Activated CD4-positive, alpha-beta memory T cell treated with anti-CD3 and anti-CD28 coated beads, Interleukin-2, amount 10 ng/mL, durations not matched to agents 7 days and 5 days (primary cell): ENCODE data around the gene EPSTI1. TPM values are rescaled to one million over a fixed set of nuclear protein-coding genes. Genes with fewer than 3 reads are reported as not detected.
"Not testable (repeated sequence)": the region's sequence is repeated elsewhere in the genome, so short reads cannot be mapped to it uniquely, and the experiment has no call there.

Source experiments
- CTCF ChIA-PET: fragments of 350-600 bp; sonication (Branson Sonifier 250); formaldehyde crosslinking; loops from one replicate; lab custom pipeline; 2021; ENCODE audit warnings: antibody characterized with exemption, inconsistent platforms; lab: Charles Lee
- POLR2A ChIA-PET: fragments of 350-600 bp; sonication (Branson Sonifier 250); formaldehyde crosslinking; loops from one replicate; lab custom pipeline; 2021; ENCODE audit warnings: antibody characterized with exemption; lab: Charles Lee
- DNase-seq: peaks from one replicate; pipeline ENCODE4 v3.0.0-alpha.2; 2020
- H3K27ac Mint-ChIP-seq: one replicate; pipeline ENCODE4 v1.8.0; 2021; ENCODE audit warnings: mild to moderate bottlenecking, mixed read lengths
- H3K27me3 Mint-ChIP-seq: one replicate; pipeline ENCODE4 v1.8.0; 2021; ENCODE audit warnings: mixed read lengths
- H3K36me3 Mint-ChIP-seq: one replicate; pipeline ENCODE4 v1.8.0; 2021; ENCODE audit warnings: low read depth, mixed read lengths
- H3K4me1 Mint-ChIP-seq: one replicate; pipeline ENCODE4 v1.8.0; 2021; ENCODE audit warnings: mixed read lengths
- H3K4me3 Mint-ChIP-seq: one replicate; pipeline ENCODE4 v1.8.0; 2021; ENCODE audit warnings: mild to moderate bottlenecking, mixed read lengths
- H3K9me3 Mint-ChIP-seq: one replicate; pipeline ENCODE4 v1.8.0; 2021; ENCODE audit warnings: mixed read lengths
- total RNA-seq, 2 experiments: library from RNA; stranded (reverse); gene quantifications; one replicate each; pipeline ENCODE4 v1.2.3, GENCODE V29; 2021

EPSTI1 gene
- total RNA-seq, 2 experiments from 2014 or later: 128 to 135 TPM

DNA sequence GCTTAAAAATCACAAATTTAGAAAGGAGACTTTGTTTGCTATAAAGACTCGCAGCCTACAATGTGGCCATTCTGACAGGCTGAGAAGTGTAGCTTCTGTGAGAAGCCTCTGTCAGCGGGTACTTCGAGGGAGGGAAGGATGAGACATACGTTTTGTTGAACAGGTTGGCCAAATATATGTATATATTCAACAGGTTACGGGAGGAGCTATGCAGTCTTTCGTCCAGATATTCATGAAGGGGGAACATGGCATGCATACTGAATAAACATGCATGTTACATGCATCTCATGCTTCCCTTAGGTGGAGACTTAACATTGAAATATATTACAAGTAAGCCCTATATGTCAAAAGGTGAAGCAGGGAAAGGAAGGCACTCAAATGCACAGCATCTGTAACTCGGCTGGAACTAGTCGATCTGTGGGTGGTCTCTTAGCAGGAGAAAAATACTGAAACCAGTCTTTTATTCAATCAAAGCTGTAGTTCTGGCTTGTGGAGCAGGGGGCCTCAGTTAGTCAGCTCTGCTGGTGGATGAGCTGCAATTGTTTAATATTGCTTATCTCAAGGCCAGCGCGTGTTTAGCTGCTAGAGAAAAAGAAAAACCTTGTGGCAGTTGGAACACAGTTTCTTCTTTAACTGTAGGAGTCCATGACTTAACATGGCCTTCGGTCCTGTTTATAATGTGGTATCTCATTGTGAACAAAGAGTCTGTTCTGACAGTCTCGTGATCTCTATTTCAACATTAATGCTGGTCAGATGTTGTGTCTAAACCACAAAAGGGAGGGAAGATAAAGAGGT is 116.4 kb downstream of the EPSTI1 start:
- peaks cover 12% of the 10 kb centered on the region for H3K27me3 Mint-ChIP-seq
- peaks cover 5% of the 10 kb centered on the region for H3K36me3 Mint-ChIP-seq
- H3K4me1 Mint-ChIP-seq: peaks cover 25% of the 10 kb centered on the region
- DNase-seq: no peak
- no peaks in the 10 kb centered on the region for H3K9me3 Mint-ChIP-seq
- H3K27ac Mint-ChIP-seq: no peak overlapping the region
- ChIA-PET CTCF (interaction anchor here (0.6 kb wide), 1 partner anchor 705 kb away, joined by 3 read pairs; no protein-coding TSS in a partner anchor), POLR2A (no interaction called here)
- H3K4me3 Mint-ChIP-seq: no peak overlapping the region

DNA sequence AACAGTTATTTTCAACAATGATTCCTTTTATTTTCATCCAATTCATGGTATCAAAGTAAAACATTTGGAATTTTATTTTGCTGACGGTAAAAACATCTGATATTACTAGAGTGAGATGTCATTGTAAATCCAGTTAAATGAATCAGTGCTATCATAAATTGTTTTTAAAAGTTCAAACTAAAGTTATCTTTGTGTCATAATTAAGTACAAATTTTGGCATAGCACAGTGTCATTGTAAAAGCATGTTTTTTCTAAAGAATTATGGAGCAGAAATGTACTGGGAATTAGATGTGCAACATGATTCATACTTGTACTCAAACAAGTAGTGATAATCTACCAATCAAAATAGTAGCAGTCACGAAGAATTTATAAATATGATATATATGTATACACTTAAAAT is 117.8 kb downstream of the EPSTI1 start:
- H3K4me3 Mint-ChIP-seq: no peak overlapping the region
- ChIA-PET POLR2A (no interaction called here), CTCF (no interaction called here)
- no peaks in the 10 kb centered on the region for H3K36me3 Mint-ChIP-seq
- H3K27me3 Mint-ChIP-seq: peaks cover 6% of the 10 kb centered on the region
- peaks cover 19% of the 10 kb centered on the region for H3K4me1 Mint-ChIP-seq
- no peaks in the 10 kb centered on the region for H3K9me3 Mint-ChIP-seq
- no peak for DNase-seq
- no peak overlapping the region for H3K27ac Mint-ChIP-seq

DNA sequence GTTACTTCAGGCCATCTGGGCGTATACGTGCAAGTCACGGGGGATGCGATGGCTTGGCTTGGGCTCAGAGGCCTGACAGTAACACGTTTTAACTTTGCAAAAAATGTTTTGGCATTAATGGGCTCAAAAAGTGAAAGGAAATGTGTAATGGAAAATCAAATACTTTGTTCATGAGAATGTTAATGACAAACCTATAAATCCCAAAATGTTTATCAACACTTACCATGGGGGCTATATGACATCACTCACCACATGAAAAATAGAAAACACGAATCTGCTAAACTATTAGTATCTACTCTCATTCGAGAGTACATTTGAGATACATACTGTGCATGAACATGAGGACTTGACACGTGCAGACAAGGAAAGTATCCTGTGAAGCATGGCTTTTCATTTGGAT is 119.0 kb downstream of the EPSTI1 start:
- Mint-ChIP-seq H3K27ac (no peak overlapping the region), H3K4me3 (no peak overlapping the region), H3K36me3 (no peaks in the 10 kb centered on the region), H3K27me3 (no peaks in the 10 kb centered on the region), H3K9me3 (no peaks in the 10 kb centered on the region), H3K4me1 (peaks cover 19% of the 10 kb centered on the region)
- ChIA-PET CTCF (no interaction called here), POLR2A (no interaction called here)
- DNase-seq: no peak

DNA sequence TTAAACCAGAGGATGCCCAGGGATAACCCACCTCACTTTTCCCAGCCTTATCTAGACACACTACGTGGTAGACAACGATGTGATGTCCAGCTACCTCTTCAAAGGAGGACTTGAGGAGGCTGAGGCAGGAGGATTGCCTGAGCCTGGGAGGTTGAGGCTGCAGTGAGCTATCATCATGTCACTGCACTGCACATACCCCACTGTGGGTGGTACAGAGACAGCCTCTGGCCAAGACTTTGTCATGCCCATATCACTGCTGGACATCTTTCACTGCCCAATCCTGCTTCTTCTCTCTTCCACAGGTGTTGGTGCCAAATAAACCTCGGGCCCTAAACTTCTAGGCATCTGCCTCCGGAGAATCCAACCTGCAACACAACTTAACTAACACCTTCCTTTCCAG is 124.8 kb downstream of the EPSTI1 start:
- H3K4me1 Mint-ChIP-seq: no peaks in the 10 kb centered on the region
- DNase-seq: no peak
- ChIA-PET CTCF (no interaction called here), POLR2A (no interaction called here)
- H3K36me3 Mint-ChIP-seq: no peaks in the 10 kb centered on the region
- no peaks in the 10 kb centered on the region for H3K9me3 Mint-ChIP-seq
- no peak overlapping the region for H3K27ac Mint-ChIP-seq
- H3K4me3 Mint-ChIP-seq: no peak overlapping the region
- peaks cover 11% of the 10 kb centered on the region for H3K27me3 Mint-ChIP-seq

DNA sequence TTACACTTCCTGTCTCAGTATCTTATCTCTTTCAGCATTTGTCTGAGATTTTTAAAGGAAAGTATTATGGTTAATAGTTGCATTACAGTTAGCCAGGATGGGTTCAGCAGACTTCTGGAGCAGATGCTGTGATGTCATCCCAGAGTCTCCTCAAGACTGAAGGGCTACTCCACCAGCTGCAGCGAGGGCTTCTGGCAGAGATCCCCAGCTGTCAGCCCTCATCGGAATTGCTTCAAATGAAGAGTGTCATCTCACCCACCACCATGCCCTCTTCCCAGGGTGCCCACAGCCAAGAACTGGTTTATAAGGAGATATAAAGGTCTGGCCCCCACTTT is 126.3 kb downstream of the EPSTI1 start:
- Mint-ChIP-seq H3K4me1 (no peaks in the 10 kb centered on the region), H3K36me3 (no peaks in the 10 kb centered on the region), H3K27me3 (peaks cover 15% of the 10 kb centered on the region), H3K9me3 (no peaks in the 10 kb centered on the region), H3K27ac (no peak overlapping the region), H3K4me3 (no peak overlapping the region)
- no peak for DNase-seq
- ChIA-PET POLR2A (no interaction called here), CTCF (interaction anchor here (0.6 kb wide), 1 partner anchor 169 kb away, joined by 3 read pairs; no protein-coding TSS in a partner anchor)

DNA sequence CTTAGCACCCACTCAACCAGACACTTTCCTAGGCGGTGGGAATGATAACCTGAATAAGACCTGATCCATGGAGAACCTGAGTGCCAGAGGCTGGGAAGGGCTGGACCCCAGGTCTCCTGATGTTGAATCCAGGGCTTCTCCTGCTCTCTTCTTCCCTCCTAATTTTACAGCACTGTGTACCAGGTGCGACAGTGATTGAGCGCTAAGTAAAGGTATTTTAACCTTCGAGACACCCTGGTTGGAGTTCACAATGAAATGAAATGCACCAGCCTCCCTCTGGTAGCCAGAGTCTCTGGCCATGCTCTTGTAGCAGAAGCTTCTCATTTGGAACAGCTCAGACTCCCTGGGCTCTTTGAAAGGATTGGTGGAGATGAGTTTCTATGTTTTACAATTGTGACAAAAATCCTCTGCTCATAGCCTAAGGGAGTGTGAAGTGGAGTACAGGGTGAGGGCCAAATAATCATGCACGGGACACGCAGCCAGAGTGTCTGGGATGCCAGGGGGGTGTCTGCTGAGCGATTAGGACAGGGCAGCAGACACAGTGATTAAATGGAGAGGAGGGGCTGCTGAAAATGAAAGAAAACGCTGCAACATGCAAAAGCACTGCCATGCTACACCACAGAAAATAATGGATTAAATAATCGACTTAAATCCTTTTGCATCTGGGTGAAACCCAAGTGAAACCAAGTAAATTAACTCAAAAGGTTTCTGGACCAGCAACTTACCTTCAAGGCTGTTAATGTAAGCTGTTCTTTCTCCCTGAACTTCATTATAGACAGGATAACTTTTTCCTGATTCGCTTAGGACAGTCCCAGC is 126.9 kb downstream of the EPSTI1 start:
- CTCF ChIA-PET: no interaction called here
- Mint-ChIP-seq H3K27me3 (peaks cover 18% of the 10 kb centered on the region), H3K9me3 (no peaks in the 10 kb centered on the region), H3K27ac (no peak overlapping the region), H3K4me3 (no peak overlapping the region), H3K36me3 (no peaks in the 10 kb centered on the region), H3K4me1 (no peaks in the 10 kb centered on the region)
- DNase-seq: no peak
- POLR2A ChIA-PET: no interaction called here

DNA sequence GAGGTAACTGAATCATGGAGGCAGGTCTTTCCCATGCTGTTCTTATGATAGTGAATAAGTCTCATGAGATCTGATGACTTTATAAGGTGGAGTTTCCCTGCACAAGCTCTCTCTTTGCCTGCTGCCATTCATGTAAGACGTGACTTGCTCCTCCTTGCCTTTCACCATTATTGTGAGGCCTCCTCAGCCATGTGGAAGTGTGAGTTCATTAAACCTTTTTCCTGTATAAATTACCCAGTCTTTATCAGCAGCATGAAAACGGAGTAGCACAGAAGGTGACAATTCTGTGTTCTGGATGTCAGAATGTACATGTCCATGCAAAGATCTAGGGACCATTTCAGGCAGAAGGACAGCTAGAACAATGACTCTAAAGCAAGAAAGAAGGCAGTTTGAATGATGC is 129.7 kb downstream of the EPSTI1 start:
- POLR2A ChIA-PET, CTCF ChIA-PET: not testable (repeated sequence)

DNA sequence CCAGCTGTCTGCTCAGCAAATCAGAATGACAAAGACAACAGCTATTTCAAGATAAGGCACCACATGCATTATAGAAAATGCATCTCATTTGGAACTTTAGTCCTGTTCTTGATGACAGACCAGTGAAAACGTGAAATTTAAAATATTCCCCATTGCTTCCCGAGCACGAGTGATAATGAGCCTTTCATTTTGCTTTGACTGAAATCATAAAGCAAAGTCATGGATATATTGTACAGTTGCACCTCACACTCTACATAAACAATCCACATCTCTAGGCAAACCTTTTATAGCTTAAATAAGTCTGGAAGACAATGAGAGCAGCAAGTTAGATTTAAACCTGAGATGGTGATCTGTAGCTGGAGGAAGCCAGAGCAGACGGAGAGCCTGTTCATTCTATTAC is 131.6 kb downstream of the EPSTI1 start:
- Mint-ChIP-seq H3K27me3 (peaks cover 18% of the 10 kb centered on the region), H3K27ac (no peak overlapping the region), H3K4me3 (no peak overlapping the region), H3K36me3 (no peaks in the 10 kb centered on the region), H3K9me3 (no peaks in the 10 kb centered on the region), H3K4me1 (no peaks in the 10 kb centered on the region)
- ChIA-PET POLR2A (no interaction called here), CTCF (no interaction called here)
- DNase-seq: no peak

More for the DNA sequence above, 129.7 kb downstream of the EPSTI1 start:
- peaks cover 18% of the 10 kb centered on the region for H3K27me3 Mint-ChIP-seq
- not testable (repeated sequence) for H3K9me3 Mint-ChIP-seq, H3K36me3 Mint-ChIP-seq, H3K4me3 Mint-ChIP-seq, DNase-seq, H3K4me1 Mint-ChIP-seq, H3K27ac Mint-ChIP-seq

DNA sequence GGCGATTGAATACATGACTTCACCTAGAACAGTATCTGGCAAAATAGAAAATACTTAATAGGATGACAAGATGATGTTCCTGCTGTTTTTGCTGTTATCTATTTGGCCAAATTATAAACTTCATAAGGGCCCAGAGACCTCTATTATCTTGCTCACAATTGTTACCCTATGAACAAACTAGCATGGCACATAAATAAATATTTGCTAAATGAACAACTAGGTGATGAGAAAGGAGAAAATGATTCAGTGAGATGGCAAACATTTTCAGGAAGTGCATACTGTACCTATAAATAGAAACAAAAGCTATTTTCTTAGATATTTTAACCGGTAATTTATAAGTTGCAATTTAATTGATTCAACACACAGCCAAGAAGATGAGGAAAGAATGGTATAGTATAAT is 132.3 kb downstream of the EPSTI1 start:
- POLR2A ChIA-PET: no interaction called here
- Mint-ChIP-seq H3K4me3 (no peak overlapping the region), H3K27me3 (peaks cover 18% of the 10 kb centered on the region), H3K36me3 (no peaks in the 10 kb centered on the region), H3K9me3 (no peaks in the 10 kb centered on the region), H3K27ac (no peak overlapping the region), H3K4me1 (no peaks in the 10 kb centered on the region)
- CTCF ChIA-PET: no interaction called here
- no peak for DNase-seq

DNA sequence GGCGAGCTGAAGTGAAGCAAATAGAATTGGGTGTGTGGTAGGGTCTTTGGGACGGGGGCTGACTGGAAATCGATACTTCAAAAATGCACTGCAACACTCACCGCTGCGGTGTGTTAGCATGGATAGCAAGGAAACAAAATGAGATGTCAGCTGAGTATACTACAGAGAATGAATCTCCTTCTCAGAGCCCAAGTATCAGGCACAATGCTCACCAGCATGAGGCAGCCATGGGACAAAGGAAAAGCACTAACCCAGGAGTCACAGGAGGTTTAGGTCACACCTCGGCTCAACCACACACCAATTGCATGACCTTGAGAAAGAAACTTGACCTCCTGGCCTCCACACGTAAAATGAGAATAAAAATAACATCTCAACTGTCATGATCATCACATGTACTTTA is 136.6 kb downstream of the EPSTI1 start:
- no peaks in the 10 kb centered on the region for H3K36me3 Mint-ChIP-seq
- ChIA-PET CTCF (no interaction called here), POLR2A (interaction anchor here (0.6 kb wide), 1 partner anchor 31 kb away, joined by 3 read pairs; no protein-coding TSS in a partner anchor)
- H3K9me3 Mint-ChIP-seq: no peaks in the 10 kb centered on the region
- H3K27me3 Mint-ChIP-seq: peaks cover 18% of the 10 kb centered on the region
- no peak overlapping the region for H3K27ac Mint-ChIP-seq
- DNase-seq: no peak
- H3K4me1 Mint-ChIP-seq: no peaks in the 10 kb centered on the region
- H3K4me3 Mint-ChIP-seq: no peak overlapping the region

DNA sequence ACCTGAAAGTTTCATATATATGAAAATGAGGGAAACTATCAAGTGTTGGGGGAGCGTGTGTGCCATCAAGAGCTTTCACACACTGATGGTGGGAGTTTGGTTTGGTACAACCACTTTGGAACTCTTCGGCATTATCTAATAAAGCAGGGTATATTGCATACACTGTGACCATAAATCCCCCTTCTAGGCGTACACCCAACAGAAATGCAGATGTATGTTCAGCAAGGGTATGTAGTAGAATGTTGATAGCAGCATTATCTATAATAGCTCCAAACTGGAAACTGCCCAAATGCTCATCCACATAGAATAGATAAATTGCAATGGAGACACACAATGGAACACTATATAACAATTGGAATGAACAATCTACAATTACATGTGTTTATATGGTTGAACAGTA is 139.9 kb downstream of the EPSTI1 start:
- Mint-ChIP-seq H3K4me1 (no peaks in the 10 kb centered on the region), H3K27ac (no peak overlapping the region), H3K27me3 (peaks cover 28% of the 10 kb centered on the region), H3K9me3 (no peaks in the 10 kb centered on the region), H3K36me3 (no peaks in the 10 kb centered on the region), H3K4me3 (no peak overlapping the region)
- DNase-seq: no peak
- ChIA-PET CTCF (no interaction called here), POLR2A (no interaction called here)

DNA sequence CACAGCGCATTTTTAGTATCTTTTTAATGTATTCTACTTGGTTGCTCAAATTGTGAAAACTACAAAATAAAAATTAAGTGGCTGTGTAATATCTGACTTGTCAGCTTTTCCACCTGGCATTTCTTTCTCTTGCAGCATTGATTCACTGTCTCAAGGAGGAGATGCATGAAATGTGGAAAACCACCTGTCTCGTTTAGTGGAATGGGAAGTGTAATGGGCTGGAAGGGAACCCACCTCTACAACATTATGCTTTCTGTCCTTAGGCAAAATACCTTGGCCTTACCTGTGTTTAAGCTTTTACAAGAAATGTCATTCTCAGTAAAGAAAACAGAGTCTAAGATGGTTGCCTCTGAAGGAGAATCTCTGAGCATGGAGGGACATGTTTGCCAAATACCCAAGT is 142.8 kb downstream of the EPSTI1 start:
- Mint-ChIP-seq H3K9me3 (no peaks in the 10 kb centered on the region), H3K36me3 (no peaks in the 10 kb centered on the region), H3K27ac (no peak overlapping the region), H3K4me3 (no peak overlapping the region), H3K27me3 (peaks cover 32% of the 10 kb centered on the region), H3K4me1 (no peaks in the 10 kb centered on the region)
- CTCF ChIA-PET: no interaction called here
- POLR2A ChIA-PET: no interaction called here
- DNase-seq: no peak

DNA sequence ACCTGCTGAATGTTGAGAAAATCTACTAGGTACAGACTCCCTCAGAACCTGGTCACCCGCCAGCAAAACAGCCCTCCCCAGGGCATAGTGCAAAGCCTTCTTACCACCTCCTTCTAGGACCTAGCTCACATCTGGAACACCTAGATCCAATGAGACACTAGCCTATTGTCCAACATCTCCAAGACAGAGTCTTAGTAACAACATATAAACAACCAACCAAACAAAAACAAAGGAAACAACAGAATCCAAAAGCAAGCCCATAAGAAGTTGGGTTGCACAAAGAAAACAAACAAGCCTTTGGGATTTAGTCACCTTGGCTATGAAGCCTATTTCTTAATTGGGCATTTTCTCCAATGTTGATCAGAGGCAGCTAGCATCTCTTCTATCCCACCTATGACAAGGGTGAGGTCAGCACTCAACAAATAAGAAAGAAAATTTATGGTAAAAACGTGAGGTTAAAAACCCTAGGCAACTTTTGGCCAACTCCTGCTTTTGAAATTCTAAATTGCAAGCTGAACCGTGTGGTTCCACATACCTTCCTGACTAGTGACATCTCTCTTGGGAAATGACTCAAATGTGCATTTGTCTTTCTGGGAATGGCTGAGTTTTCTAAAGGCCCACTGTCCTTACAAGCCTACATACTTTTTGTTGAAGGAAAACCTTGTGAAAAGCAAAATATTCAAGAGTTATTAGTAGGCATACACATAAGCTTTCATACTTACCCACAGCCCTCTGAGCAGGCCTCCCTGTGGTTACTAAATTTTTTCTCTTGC is 144.0 kb downstream of the EPSTI1 start:
- Mint-ChIP-seq H3K27ac (no peak overlapping the region), H3K9me3 (no peaks in the 10 kb centered on the region), H3K4me3 (no peak overlapping the region), H3K27me3 (peaks cover 30% of the 10 kb centered on the region), H3K4me1 (no peaks in the 10 kb centered on the region), H3K36me3 (no peaks in the 10 kb centered on the region)
- CTCF ChIA-PET: no interaction called here
- POLR2A ChIA-PET: no interaction called here
- DNase-seq: no peak
